Measurements from ENCODE around the gene MCUB.

Gene MCUB

GRCh38 chr4:109730619-109731545 is 170.8 kb downstream of the MCUB start:
- DNase-seq = no peak
- Histone ChIP-seq H3K9me3 (ENCODE audit: severe bottlenecking) (no peaks in the 10 kb centered on the region), H3K27me3 (ENCODE audit: insufficient read depth, low read depth, severe bottlenecking) (no peaks in the 10 kb centered on the region), H3K4me3 (ENCODE audit: low read depth, low read length) (peak overlapping the region; percentile 73), H3K27ac (peak overlapping the region; percentile 88), H3K36me3 (peaks cover 17% of the 10 kb centered on the region)
- no peak for TF ChIP-seq CTCF (IDR thresholded peaks at IDR 0.05; ENCODE audit: low read depth, low read length)

GRCh38 chr4:109733728-109734127 is 173.7 kb downstream of the MCUB start:
- DNase-seq = no peak
- Histone ChIP-seq H3K27ac (no peak overlapping the region), H3K27me3 (ENCODE audit: insufficient read depth, low read depth, severe bottlenecking) (no peaks in the 10 kb centered on the region), H3K36me3 (peaks cover 6% of the 10 kb centered on the region), H3K4me3 (ENCODE audit: low read depth, low read length) (no peak overlapping the region), H3K9me3 (ENCODE audit: severe bottlenecking) (no peaks in the 10 kb centered on the region)
- no peak for TF ChIP-seq CTCF (IDR thresholded peaks at IDR 0.05; ENCODE audit: low read depth, low read length)

DNA sequence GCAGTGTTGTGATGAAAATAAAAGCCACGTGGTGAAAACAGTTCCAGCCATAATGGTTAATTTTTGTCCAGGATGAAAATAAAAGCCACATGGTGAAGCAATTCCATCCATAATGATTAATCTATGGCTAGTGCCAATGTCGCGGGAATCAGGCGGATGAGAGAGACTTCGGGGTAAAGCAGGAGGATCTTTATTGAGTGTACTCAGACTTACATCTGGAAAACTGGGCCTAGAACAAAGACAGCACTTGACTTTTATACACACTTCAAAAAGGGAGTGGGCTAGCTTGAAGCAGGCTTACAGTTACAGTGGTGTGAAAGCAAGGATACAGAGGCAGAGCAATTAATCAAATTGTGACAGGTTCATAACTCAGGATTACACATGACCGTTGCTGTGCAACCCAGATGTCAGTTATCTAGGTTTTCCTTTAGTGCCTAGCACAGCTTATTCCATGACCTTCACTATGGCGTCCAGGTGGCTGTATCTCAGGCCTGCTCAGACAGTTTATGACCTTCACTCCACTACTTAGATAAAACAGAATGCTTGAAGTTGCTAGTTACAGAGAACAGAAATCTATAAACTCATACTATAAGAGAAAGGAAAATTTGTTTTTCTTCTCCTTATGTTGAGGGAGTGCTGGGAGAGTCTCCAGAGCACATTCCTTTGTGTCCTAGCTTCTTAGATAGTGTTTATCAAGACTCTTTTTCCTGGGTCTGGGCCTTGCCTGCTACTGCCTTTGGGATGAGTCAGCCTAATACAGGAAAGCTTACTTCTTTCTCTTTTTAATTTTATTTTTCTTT is 175.7 kb downstream of the MCUB start:
- peak; percentile 20 for DNase-seq

More for the DNA sequence above, 175.7 kb downstream of the MCUB start:
- 0 out of 2 replicates have a peak overlapping the region, but pooled peaks have one; percentile 2 for H3K27ac ChIP-seq
- H3K9me3 ChIP-seq (ENCODE audit: severe bottlenecking) = no peaks in the 10 kb centered on the region
- no peak overlapping the region for H3K4me3 ChIP-seq (ENCODE audit: low read depth, low read length)
- H3K27me3 ChIP-seq (ENCODE audit: insufficient read depth, low read depth, severe bottlenecking) = no peaks in the 10 kb centered on the region
- H3K36me3 ChIP-seq = no peaks in the 10 kb centered on the region
- no peak for TF ChIP-seq CTCF (IDR thresholded peaks at IDR 0.05; ENCODE audit: low read depth, low read length)
